Stimulated activated CD4-positive, alpha-beta T cell treated with anti-CD3 and anti-CD28 coated beads, Interleukin-1b, Interleukin-23, amount 100 ng/mL, for 4 hours (primary cell): Measurements from ENCODE around the gene ITSN2.
"Not testable (repeated sequence)": the region's sequence is repeated elsewhere in the genome, so short reads cannot be mapped to it uniquely, and the experiment has no call there.

Source experiments
- DNase-seq, 2 donors: peaks; one replicate each; pipeline ENCODE4 v3.0.0-alpha.2; 2020; ENCODE audit warnings: low read depth in 2 of 2

The ITSN2 gene

GRCh38 chr2:24214880-24215279 lies 145.5 kb downstream of the ITSN2 start:
- DNase-seq: no peak

GRCh38 chr2:24211408-24211807 lies 148.9 kb downstream of the ITSN2 start:
- DNase-seq: no peak

- no peak for DNase-seq
Observed at GRCh38 chr2:24210723-24211122, 149.6 kb downstream of the ITSN2 start.

GRCh38 chr2:24210106-24210455 lies 150.3 kb downstream of the ITSN2 start:
- DNase-seq: no peak

- no peak for DNase-seq
Observed at GRCh38 chr2:24209389-24210105, 150.8 kb downstream of the ITSN2 start.

GRCh38 chr2:24208490-24208889 lies 151.8 kb downstream of the ITSN2 start:
- no peak for DNase-seq

- no peak for DNase-seq
Observed at GRCh38 chr2:24207359-24207758, 153.0 kb downstream of the ITSN2 start.

GRCh38 chr2:24206714-24207113 lies 153.6 kb downstream of the ITSN2 start:
- no peak for DNase-seq

GRCh38 chr2:24206242-24206641 lies 154.1 kb downstream of the ITSN2 start:
- no peak for DNase-seq

- no peak for DNase-seq
Observed at GRCh38 chr2:24205131-24205530, 155.2 kb downstream of the ITSN2 start.

- DNase-seq: no peak
Observed at GRCh38 chr2:24204505-24204904, 155.8 kb downstream of the ITSN2 start.

GRCh38 chr2:24203787-24204150 lies 156.6 kb downstream of the ITSN2 start:
- DNase-seq: no peak

GRCh38 chr2:24203029-24203786 lies 157.1 kb downstream of the ITSN2 start:
- no peak for DNase-seq

GRCh38 chr2:24200799-24201198 lies 159.5 kb downstream of the ITSN2 start:
- no peak for DNase-seq

GRCh38 chr2:24199968-24200590 lies 160.3 kb downstream of the ITSN2 start:
- DNase-seq: no peak

- not testable (repeated sequence) for DNase-seq
Observed at GRCh38 chr2:24197213-24197612, 163.1 kb downstream of the ITSN2 start.

- no peak for DNase-seq
Observed at GRCh38 chr2:24191848-24192247, 168.5 kb downstream of the ITSN2 start.

- DNase-seq: no peak
Observed at GRCh38 chr2:24191156-24191555, 169.2 kb downstream of the ITSN2 start.

- no peak for DNase-seq
Observed at GRCh38 chr2:24190503-24190902, 169.8 kb downstream of the ITSN2 start.

GRCh38 chr2:24189551-24189950 lies 170.8 kb downstream of the ITSN2 start:
- no peak for DNase-seq

GRCh38 chr2:24183366-24184069 lies 176.8 kb downstream of the ITSN2 start:
- DNase-seq: no peak

GRCh38 chr2:24182507-24182906 lies 177.8 kb downstream of the ITSN2 start:
- no peak for DNase-seq
